Measurements from ENCODE around the gene SKA3.

The SKA3 gene

DNA sequence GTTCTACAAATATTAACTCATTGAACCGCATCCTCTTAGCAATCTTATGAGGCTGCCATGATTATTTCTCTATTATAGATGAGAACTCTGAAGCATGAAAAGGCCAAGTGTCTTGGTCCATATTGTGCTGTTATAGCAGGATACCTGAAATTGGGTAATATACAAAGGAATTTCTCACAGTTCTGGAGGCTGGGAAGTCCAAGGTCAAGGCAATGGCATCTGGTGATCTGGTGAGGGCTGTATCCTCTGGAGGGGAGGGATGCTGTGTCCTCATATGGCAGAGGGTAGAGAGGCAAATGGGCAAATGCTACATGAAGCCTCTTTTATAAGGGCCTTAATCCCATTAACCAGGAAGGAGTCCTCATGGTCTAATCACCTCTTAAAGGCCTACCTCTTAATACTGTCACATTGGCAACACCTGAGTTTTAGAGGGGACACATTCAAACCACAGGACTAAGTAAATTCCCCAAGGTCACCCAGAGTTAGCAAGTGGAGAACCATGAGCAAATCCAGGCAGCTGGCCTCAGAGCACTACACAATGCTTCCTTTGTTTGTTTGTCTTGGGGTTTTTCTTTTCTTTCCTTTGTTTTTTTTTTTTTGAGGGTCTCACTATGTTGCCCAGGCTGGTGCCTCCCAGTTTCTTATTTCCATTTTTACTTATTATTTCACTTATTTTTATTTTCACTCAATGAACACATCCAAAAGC is 59.1 kb downstream of the SKA3 start:
- DNase-seq (ENCODE audit: low read depth in 2 of 3, low spot score in 2 of 3): no peak

DNA sequence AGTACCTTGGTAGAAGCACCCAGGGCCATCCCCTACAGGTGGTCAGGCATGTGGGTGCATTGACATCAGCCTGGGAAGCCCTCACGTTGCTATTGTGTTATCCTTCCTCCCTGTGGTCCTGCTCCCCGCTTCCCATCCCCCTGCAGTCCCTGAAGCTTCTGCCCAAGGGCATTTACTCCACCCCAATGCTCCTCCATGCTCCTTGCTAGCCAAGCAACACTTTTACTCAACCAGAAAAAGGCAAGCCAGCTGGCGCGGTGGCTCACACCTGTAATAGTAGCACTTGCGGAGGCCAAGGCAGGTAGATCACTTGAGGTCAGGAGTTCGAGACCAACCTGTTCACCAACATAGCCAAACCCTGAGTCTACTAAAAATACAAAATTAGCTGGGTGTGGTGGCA is 60.2 kb downstream of the SKA3 start:
- no peak for DNase-seq (ENCODE audit: low read depth in 2 of 3, low spot score in 2 of 3)

DNA sequence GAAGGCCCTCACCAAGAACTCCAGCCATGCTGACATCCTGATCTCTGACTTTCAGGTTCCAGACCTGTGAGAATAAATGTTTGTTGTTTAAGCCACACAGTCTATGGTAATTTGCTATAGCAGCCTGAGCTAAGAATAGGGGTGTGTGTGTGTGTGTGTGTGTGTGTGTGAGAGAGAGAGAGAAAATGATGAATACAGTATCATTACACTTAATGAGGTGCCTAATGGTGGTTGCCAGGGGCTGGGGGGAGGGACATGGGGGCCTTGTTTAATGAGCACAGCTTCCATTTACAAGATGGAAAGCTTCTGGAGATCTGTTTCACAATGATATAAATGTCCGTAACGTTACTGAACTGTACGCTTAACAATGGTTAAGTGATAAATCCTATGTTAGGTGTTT is 61.1 kb downstream of the SKA3 start:
- no peak for DNase-seq (ENCODE audit: low read depth in 2 of 3, low spot score in 2 of 3)

DNA sequence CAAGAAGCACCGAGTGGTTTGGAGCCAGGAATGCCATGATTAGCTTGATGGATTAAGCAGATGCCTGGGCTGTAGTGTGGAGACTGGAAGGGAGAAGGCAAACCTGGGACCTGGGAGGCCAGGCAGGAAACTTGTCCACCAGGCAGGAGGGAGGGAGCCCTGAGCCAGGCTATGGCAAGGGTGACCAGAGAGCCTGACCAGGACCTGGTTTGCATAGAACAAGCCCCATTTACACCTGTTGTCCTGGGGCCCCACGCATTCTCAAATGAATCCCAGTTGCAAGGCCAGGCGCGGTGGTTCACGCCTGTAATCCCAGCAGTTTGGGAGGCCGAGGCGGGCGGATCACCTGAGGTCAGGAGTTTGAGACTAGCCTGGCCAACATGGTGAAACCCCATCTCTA is 64.8 kb downstream of the SKA3 start:
- DNase-seq (ENCODE audit: low read depth in 2 of 3, low spot score in 2 of 3): no peak

DNA sequence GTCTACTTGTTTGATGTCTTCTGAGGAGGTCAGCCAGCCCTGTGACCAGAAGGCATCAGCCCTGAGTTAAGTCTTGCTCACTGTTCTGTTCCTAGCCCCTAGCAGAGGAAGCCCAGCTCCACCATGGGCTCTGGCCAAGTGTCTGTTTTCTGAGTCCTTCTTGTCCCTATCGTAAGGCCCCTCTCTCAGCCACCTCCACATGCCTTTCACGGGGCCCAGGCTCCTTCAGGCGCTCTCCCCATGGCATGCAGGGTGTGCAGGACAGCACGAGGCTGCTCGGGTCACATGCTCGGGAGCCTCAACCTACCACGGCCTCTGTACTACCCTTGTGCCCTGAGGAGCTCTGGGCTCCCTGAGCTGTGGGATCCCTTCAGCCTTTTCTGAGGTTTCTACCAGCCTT is 67.2 kb downstream of the SKA3 start:
- DNase-seq (ENCODE audit: low read depth in 2 of 3, low spot score in 2 of 3): no peak

DNA sequence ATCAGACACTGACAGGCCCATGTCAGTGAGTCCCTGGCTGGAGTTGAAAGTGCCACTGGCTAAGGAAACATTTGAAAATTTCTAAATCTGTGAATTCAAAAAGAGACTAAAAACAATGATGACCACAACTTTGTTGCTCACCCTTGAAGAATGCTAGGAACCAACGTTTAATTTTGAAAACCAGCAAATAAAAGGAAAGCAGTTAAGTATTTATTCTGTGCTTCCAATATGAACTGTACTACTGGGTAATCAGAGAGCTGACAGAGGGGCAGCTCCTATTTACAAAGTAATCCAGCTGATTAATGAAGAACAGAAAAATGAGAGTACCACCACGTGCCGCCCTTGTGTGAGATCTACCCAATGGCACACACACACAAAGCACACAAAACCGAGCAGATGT is 70.3 kb downstream of the SKA3 start:
- DNase-seq (ENCODE audit: low read depth in 2 of 3, low spot score in 2 of 3): no peak

DNA sequence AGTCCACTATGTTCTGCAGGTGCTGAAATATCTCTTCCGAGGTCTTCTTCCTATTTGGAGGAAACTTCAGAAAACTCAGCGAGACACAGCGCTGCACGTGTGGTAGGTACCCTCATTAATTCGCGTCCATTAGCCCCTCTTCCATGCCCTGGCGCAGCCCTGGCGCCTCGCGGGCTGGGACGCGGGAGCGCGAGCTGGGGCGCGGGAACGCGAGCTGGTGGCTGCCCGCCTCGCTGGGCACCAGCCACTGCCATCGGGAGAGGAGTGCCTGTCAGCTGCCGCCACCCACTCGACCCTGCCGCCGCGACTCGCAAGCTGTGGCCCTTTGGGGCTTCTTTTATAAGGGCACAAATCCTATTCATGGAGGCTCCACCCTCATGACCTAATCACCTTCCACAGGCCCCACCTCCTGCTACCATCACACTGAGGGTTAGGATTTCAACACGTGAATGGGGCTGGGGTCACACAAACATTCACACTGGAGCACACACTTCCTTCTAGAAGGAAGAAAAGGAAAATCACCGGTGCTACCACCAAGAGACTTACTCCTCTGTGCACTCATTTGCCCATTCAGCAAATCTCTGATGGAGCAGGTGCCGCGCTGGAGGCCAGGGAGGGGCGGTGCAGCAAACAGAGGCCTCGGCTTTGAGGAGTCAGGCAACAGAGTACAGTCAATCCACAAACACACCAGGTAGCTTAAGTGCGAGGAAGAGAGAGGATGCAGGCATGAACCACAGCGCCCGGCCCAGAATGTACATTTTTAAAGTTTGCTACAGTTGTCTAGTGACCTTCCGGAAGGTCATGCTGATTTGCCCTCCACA is 71.9 kb downstream of the SKA3 start:
- DNase-seq (ENCODE audit: low read depth in 2 of 3, low spot score in 2 of 3): no peak

Measured in activated CD8-positive, alpha-beta memory T cell treated with anti-CD3 and anti-CD28 coated beads for 48 hours (primary cell).